ENCODE results near the gene PDLIM7.

PDLIM7 gene

DNA sequence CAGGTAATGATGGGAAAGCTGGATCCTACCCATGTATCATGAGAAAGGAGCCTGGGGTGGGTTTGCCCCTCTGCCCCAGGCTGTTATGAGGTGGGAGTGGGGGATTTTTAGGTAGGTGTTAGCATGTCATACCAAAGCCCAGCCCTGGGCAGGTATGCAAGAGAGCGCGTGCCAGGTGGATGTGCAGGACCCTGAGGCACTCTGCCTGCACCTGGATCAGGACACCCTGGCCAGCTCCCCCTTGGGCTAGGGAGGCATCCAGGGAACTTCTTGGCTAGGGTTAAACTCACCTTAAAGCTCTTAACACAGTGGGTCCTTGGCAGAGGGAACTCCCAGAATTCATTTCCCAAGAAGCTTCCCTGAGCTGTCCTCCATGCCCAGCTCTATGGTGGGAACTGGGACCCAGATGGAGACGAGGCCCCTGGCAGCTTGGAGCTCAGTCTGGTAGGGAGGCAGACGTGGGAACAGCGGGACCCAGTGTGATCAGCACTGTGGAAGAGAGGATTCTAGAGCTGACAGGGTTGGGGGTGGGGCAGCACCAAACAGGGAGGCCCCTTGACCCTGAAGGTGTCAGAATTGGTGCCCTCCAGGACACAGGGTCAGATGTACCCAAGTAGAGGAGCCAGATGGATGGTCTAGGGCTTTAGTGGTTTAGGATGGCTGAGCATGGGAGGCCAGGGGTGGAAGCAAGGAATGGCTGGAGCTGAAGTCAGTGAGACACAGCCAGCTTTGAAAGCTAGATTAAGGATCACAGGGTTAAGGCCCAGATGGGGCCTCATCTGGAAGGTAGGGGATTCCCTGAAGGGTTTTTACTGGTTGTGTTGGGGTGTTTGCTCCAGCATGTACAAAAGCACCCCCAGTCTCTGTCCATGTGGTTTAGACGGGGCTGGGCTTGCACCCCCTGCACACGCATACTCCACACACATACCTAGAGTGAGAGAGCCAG, 53.0 kb downstream of the PDLIM7 start:
- DNase-seq (ENCODE audit: low spot score) = no peak

DNA sequence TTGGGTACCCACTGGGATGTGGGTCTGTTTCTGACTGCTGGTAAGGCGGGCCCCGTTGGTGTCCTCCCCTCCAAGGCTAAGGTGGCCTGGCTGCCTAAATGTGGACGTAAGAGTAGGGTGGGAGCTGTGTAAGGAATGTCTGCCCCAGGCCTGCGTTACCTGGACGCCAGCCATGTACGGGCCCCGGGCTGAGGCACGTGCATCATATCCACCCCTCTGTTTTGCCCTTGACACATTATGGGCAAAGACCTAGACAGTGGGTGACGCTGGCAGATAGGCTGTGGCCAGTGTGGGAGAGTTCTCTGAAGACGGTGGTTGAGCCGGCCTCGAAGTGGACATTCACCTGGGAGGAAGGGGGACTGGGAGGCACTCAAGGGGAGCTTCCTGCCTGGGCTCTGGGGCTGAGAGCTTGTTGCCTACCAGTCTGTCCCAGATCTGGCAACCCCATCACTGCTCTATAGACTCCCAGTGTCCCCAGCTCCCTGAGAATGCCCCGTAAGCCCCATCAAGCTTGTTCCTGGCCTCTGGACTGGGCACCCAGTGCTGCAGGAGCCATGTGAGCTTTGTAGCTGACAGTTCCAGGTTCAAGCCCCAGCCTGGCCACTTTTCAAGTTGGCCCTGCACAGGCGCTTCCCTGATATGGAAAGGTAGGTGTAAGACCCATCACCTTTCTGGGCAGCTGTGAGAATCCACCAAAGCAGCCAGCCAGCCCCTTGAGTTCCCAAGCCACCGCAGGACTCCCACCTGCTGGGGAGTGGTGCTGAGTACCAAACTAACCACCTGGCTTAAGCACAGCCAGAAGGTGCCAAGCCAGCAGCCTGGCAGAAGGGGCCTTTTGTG, 54.0 kb downstream of the PDLIM7 start:
- DNase-seq (ENCODE audit: low spot score) = no peak

DNA sequence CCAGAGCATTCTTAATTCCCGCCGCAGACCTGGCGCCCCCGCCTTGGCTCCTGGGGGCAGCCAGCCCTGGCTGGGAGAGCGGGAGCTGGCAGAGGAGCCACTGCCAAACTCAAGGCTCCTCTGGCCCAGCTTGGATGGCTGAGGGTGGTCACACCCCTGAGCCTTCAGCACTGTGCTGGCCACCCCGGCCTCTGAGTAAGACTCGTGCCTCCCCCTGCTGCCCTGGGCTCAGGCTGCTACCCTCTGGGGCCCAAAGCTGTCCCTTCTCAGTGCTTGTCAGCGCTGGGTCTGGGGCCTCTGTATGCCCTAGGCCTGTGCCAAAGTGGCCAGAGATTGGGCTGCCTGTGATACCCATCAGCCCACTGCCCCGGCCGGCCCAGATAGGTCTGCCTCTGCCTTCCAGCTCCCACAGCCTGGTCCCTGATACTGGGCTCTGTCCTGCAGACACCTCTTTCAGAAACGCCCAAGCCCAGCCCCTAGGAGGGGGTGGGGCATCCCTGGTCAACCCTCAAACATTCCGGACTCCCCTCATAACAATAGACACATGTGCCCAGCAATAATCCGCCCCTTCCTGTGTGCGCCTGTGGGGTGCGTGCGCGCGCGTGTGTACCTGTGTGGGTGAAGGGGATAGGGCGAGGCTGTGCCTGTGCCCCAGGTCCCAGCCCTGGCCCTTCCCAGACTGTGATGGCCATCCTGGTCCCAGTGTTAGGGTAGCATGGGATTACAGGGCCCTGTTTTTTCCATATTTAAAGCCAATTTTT, 55.2 kb downstream of the PDLIM7 start:
- no peak for DNase-seq (ENCODE audit: low spot score)

DNA sequence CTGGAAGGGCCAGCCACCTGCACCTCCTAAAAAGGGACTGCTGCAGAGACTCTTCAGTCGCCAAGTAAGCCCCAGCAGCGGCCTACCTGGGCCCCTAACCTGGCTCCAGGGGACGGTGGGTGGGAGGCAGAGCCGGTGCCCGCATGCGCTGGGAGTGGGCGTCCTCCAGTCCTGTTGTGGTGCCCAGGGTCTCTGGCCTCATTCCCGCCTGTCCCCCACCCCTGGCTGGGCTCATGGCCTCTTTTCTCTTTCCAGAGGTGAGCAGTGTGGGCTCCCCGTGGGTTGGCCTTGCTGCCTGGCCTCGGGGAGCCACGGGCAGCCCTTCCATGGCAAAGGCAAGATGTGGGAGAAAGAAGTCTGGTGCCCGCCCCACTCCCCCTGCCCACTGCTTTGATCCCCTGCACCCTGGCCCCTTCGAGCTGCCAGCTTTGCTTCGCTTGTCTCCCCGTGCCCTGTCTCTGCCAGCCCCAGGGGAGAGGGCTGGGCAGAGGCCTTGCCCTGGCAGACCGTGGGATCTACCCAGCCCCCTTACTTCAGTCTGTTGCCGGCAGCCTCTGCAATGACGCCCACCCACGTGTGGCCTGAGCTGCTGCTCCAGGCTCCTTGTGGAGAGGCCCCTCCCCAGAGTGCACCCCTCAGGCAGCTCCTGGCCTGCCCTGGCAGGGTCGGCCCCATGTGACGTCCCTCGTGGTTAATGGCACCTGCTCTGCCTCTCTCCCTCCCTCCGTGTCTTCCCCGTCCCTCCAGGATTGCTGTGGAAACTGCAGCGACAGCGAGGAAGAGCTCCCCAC, 56.2 kb downstream of the PDLIM7 start:
- DNase-seq (ENCODE audit: low spot score) = no peak

DNA sequence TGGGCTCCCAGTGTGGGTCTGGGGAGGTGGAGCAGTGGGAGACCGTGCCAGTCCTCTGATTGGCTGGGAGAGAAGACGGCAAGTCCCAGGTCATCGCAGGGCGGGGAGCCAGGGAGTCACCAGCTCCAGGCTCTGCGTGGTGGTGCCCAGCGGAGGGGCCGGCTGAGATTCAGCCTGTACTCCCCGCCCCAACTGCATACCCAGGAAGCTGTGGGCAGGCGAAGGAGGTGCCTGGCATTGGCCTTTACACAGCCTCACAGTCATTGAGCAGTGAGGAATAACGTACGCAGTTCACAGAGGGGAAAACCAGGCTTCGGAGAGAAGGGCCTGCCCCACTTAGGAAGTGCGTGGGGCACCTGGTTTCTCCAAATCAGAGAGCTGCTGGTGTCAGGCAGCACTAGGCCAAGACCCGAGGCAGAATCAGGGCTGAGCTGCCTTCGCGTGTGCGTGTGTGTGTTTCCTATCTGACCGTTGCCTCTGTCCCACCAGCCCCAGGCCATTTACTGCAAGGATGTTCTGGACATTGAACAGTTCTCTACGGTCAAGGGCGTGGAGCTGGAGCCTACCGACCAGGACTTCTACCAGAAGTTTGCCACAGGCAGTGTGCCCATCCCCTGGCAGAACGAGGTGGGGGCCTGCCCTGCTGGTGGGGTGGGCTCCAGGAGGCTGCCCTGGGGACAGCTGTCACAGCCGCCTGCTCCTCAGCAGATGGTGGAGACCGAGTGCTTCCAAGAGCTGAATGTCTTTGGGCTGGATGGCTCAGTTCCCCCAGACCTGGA, 57.0 kb downstream of the PDLIM7 start:
- DNase-seq (ENCODE audit: low spot score) = no peak

DNA sequence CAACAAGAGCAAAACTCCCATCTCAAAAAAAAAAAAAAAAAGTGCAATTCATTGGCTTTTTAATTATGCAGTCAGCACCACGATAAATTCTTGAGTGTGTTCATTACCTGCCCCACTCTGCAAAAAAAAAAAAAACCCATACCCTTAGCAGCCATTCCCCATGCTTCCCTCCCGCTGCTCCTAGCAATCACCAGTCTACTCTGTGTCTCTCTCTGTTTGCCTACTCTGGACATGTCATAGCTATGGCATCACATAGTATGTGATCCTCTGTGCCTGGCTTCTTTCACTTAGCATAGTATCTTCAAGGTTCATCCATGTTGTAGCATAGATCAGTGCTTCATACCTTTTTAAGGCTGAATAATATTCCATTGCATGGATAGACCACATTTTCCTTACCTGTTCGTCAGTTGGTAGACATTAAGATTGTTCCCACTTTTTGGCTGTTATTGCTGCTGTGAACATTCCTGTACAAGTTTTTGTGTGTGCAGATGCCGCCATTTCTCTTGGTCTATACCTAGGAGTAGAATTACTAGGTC, 57.8 kb downstream of the PDLIM7 start:
- no peak for DNase-seq (ENCODE audit: low spot score)

DNA sequence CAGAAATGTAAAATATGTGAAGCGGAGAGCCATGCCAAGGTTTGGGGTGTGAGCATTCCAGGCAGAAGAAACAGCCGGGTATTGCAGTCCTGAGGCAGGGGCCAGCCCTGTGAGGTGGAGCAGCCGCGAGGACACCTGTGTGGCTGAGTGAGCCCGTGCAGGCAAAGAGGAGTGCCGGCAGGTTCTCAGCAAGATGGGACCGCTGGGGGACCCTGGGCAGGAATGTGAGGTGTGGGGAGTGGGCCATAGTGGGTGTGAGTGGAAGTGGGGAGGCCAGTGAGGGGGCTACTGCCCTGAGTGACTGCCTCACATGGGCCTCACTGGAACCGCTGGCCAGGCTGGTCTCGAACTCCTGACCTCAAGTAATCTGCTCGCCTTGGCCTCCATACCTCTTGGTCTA, 58.9 kb downstream of the PDLIM7 start:
- no peak for DNase-seq (ENCODE audit: low spot score)

DNA sequence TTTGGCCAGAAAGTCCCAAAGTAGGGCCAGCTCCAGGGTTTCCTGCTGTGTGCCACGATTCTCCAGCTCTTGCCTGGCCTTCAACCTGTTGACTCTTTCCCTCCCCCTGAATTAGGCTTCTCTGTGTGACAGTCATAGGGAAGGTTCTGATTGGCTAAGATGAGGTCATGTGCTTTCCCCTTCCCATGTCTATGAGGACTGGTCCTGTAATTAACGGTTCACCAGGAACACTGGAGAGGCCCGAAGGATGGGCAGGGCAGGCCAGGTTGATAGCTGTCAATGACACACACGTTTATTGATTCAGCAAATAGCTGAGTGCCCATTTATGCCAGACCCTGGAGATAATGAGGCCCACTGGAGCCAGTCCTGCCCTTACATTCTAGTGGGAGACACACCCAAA, 59.8 kb downstream of the PDLIM7 start:
- no peak for DNase-seq (ENCODE audit: low spot score)

DNA sequence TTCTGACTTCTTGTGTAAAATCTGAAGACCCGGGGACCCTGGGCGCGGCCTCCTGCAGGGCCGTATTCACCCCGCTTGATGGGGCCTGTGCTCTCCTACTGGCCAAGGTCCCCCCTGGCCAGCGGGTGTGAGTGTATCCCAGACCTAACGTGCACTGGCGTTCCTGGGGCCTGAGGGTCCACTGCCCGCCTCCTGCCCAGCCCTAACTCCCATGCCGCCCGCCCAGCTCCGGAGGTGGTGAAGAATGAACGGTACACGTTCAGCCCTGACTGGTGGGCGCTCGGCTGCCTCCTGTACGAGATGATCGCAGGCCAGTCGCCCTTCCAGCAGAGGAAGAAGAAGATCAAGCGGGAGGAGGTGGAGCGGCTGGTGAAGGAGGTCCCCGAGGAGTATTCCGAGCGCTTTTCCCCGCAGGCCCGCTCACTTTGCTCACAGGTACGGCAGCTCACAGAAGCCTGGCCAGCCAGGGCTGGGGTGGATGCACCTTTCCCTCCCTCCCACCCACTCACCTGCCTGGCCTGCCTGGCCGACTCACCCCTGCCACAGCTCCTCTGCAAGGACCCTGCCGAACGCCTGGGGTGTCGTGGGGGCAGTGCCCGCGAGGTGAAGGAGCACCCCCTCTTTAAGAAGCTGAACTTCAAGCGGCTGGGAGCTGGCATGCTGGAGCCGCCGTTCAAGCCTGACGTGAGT, 61.4 kb downstream of the PDLIM7 start:
- DNase-seq (ENCODE audit: low spot score) = no peak

DNA sequence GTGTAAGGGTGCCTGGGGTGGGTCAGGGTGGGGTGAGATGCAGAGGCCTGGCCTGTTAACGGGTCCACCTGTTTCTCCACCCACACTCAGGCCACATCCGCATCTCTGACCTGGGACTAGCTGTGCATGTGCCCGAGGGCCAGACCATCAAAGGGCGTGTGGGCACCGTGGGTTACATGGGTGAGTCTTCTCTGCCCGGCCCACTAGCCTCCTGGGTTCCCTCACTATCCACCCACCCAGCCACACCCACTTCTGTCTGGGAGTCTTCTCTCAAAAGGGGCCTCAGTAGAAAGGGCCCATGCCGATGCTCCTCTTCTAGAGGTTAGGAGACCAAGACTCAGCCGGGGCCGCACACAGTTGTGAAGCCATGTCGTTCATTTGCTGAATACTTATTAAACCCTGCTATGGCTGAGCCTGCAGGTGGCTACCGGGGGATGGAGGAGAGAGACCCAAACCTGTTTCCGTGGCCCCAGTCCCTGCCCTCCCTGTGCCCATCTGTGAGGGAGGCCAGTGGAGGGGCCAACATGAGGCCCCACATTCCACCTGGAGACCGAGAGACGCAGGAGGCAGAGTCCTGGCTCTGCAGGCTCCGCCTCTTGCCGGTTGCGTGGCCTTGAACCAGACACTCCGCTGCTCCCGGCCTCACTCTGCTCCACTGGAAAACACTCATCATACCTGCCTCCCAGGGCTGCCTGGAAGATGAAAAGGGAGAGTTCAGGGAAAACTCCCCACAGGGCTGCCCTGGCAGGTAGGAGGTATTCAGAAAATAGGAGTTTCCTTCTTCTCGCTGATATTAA, 62.3 kb downstream of the PDLIM7 start:
- no peak for DNase-seq (ENCODE audit: low spot score)

DNA sequence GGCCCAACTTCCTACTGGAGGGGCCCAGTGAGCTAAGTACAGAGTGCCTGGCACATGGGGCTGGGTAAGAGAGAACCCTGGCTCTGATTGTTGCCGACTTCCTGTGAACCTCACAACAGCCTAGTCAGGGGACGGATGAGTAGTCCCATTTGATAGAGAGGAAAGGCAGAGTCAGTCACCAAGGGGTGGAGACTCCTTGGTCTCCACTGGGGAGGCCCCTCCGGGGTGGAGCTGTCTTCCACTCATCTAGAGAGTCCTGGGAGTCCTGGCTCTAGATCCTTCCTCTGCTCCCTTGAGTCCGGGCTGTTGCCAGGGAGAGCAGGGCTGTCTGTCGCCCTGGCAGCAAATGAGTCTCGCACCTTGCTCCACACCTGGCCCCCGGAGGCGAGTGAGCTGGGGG, 63.0 kb downstream of the PDLIM7 start:
- no peak for DNase-seq (ENCODE audit: low spot score)

DNA sequence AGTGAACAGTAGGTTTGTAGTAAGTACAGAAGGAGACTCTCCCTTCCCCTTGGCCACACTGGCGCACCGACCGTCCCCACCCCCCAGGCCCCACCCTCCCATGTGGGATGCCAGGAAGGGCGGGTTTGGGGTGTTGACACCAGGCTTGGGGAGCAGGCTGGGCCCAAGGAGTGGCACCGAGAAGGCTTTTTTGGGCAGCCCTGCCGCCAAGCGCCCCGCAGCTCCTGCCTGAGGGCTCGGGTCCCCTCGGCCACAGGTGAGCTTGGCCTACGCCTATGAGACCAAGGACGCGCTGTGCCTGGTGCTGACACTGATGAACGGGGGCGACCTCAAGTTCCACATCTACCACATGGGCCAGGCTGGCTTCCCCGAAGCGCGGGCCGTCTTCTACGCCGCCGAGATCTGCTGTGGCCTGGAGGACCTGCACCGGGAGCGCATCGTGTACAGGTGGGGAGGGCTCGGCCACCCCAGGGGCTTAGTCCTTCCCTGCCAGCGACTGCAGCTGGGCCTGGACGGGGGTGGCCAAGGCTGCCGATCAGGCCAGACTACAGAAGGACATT, 63.7 kb downstream of the PDLIM7 start:
- no peak for DNase-seq (ENCODE audit: low spot score)

Measured in LoVo (cell line).